Prostate gland (tissue), 2 donors: ENCODE results near the gene CD24.

Experiments
- POLR2A ChIP-seq: fragments of 450-650 bp; IDR thresholded peaks from one replicate; pipeline ENCODE4 v1.6.1; 2016; ENCODE audit warnings: antibody characterized with exemption, mild to moderate bottlenecking
- POLR2AphosphoS5 ChIP-seq: sonication (generic); formaldehyde crosslinking; IDR thresholded peaks from one replicate; pipeline ENCODE4 v1.6.1; 2017; ENCODE audit warnings: antibody characterized with exemption
- TF ChIP-seq, protein P1 (sequence below), 4 experiments: fragments of 200-600 bp in 2 of 4; fragments of 450-650 bp in 2 of 4; sonication (generic) in 2 of 4; IDR thresholded peaks; 1 replicate in 3 of 4; 2 replicates in 1 of 4; pipeline ENCODE4 v1.5.1; 2016 to 2019; ENCODE audit warnings: antibody characterized with exemption in 4 of 4, mild to moderate bottlenecking in 2 of 4, moderate library complexity in 2 of 4

DNA sequence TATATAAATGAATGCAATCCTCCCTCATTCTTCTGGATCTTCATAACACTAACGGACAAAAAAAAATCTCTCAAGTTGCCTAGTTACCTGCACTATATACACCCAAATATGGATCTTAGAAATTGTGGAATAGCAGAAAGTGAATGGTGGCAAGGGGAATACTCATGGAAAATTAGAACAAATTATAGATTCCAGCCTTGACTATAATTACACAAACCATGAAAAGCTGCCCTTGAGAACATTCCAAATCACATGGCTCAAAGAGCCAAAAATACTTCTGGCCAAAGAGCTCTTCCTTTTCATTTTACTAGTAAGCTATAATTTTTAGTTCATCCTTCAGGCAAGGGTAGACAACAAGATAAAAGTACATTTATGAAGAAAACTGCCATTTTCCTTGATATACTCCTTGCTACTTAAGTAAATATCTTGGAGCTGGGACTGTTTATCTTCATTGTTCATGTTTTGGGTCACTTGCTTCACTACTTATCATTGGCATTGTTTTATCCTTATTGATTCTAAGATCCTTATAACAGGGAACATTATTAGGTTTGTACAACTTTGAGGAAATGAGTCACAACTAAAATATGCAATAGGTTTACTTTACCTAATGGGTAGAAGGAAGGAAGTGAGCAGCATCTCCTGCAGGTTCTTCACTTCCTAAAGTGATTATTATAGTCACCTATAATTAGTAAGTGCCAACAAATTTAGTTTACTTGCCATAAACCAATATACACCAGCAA, 47.1 kb upstream of the CD24 start:
- no peak for TF ChIP-seq POLR2AphosphoS5
- TF ChIP-seq, protein P1, sequence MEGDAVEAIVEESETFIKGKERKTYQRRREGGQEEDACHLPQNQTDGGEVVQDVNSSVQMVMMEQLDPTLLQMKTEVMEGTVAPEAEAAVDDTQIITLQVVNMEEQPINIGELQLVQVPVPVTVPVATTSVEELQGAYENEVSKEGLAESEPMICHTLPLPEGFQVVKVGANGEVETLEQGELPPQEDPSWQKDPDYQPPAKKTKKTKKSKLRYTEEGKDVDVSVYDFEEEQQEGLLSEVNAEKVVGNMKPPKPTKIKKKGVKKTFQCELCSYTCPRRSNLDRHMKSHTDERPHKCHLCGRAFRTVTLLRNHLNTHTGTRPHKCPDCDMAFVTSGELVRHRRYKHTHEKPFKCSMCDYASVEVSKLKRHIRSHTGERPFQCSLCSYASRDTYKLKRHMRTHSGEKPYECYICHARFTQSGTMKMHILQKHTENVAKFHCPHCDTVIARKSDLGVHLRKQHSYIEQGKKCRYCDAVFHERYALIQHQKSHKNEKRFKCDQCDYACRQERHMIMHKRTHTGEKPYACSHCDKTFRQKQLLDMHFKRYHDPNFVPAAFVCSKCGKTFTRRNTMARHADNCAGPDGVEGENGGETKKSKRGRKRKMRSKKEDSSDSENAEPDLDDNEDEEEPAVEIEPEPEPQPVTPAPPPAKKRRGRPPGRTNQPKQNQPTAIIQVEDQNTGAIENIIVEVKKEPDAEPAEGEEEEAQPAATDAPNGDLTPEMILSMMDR (IDR thresholded peaks at IDR 0.05) = no peak
- no peak for TF ChIP-seq POLR2A
